Lower lobe of right lung (tissue), 2 donors: ENCODE data around the gene FBN3. TPM values are rescaled to one million over a fixed set of nuclear protein-coding genes. Genes with fewer than 3 reads are reported as not detected.

Experiments
- ATAC-seq, 2 donors: fragments of 200-7000 bp; cut with Tn5 transposase; one replicate each; pipeline ENCODE4 v1.9.1; 2020 to 2022; ENCODE audit warnings: mild to moderate bottlenecking in 2 of 2, moderate library complexity in 2 of 2
- DNase-seq: peaks from one replicate; pipeline ENCODE4 v3.0.0-alpha.2; 2020
- H3K27ac ChIP-seq: fragments of 200-600 bp; one replicate; pipeline ENCODE4 v1.8.0; 2022
- H3K27me3 ChIP-seq: fragments of 200-600 bp; one replicate; pipeline ENCODE4 v1.8.0; 2022; ENCODE audit warnings: low read depth
- H3K36me3 ChIP-seq: fragments of 200-600 bp; one replicate; pipeline ENCODE4 v1.8.0; 2022; ENCODE audit warnings: mild to moderate bottlenecking
- H3K4me1 ChIP-seq: fragments of 200-600 bp; one replicate; pipeline ENCODE4 v1.8.0; 2022
- H3K4me3 ChIP-seq: fragments of 200-600 bp; one replicate; pipeline ENCODE4 v1.8.0; 2022; ENCODE audit warnings: mild to moderate bottlenecking
- H3K9me3 ChIP-seq: fragments of 200-600 bp; one replicate; pipeline ENCODE4 v1.8.0; 2022
- intact Hi-C: fragments of 100-400 bp; cut with DNase I; formaldehyde crosslinking; loops from one replicate; pipeline ENCODE4 v1.11.0; 2022
- total RNA-seq: library from RNA; stranded (reverse); fragmentation: NEBNext Ultra II Directional; extraction: Animal tissue kit (Norgen Biotek cat#: 25700); gene quantifications from one replicate; pipeline ENCODE4 v1.2.1, GENCODE V29; 2021
- TF ChIP-seq, protein P1 (sequence below): fragments of 200-600 bp; IDR thresholded peaks from one replicate; pipeline ENCODE4 v1.8.0; 2022; ENCODE audit warnings: antibody characterized with exemption, mild to moderate bottlenecking
- donor health status: DM: no; HTN: yes; CAD: no; lungs with severe emphysema.

The FBN3 gene
- total RNA-seq, 1 donor from 2014 or later = 7.0 TPM

DNA sequence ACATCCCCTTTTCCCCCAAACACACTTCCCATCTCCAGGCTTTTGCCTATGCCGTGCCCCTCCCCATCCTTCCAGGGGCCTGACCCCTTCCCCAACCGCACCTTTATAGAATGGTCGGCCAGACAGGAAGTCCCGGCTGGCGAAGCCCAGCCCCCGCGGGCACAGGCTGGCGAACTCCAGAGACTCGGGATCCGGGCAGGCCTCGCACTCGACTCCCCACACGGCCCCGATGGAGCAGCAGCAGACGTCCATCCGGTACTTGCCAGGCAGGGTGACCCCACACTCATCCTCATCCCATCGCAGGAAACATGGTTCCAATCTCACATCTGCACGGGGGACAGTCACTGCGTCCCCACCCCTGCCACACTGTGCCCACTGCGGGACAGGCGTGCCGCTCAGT lies 25.7 kb downstream of the FBN3 start:
- intact Hi-C loops = no loop called here
- Histone ChIP-seq H3K27ac (no peak overlapping the region), H3K4me1 (no peaks in the 10 kb centered on the region), H3K36me3 (no peaks in the 10 kb centered on the region), H3K4me3 (no peak overlapping the region), H3K9me3 (no peaks in the 10 kb centered on the region), H3K27me3 (no peaks in the 10 kb centered on the region)
- DNase-seq (no peak), ATAC-seq (no peak)
- TF ChIP-seq, protein P1, sequence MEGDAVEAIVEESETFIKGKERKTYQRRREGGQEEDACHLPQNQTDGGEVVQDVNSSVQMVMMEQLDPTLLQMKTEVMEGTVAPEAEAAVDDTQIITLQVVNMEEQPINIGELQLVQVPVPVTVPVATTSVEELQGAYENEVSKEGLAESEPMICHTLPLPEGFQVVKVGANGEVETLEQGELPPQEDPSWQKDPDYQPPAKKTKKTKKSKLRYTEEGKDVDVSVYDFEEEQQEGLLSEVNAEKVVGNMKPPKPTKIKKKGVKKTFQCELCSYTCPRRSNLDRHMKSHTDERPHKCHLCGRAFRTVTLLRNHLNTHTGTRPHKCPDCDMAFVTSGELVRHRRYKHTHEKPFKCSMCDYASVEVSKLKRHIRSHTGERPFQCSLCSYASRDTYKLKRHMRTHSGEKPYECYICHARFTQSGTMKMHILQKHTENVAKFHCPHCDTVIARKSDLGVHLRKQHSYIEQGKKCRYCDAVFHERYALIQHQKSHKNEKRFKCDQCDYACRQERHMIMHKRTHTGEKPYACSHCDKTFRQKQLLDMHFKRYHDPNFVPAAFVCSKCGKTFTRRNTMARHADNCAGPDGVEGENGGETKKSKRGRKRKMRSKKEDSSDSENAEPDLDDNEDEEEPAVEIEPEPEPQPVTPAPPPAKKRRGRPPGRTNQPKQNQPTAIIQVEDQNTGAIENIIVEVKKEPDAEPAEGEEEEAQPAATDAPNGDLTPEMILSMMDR = no peak

DNA sequence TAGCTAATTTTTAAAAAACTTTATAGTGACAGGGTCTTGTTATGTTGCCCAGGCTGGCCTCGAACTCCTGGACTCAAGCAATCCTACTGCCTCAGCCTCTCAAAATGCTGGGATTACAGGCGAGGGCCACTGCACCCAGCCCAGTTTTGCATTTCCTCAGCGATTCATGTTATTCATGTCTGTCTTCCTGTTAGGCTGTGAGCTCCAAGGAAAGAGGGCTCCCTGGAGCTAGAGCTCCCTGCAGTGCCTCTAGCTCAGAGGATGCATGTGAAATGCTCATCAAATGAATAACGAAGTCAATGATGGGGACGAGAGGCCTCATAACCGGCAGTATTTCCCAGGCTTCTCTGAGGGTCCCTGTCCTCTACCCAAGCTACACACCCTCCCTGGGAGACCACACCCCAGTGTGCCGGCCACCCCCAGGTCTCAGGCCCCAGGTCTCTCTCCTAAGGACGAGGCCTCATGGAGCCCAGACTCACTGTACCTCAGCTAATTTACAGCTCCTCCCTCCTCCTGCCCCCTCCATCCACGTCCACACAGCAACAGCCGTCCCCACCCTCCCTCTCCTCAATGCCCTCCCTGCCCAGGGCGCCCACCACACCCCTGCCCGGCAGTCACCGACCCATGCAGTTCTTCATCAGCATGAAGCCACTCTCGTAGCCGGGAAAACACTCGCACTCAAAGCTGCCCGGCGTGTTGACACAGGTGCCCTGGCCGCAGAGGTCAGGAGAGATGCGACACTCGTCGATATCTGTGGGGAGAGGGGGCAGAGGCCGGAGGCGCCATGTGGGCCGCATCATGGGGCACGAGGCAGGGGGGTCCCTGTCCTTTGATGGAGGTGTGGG lies 28.5 kb downstream of the FBN3 start:
- no peaks in the 10 kb centered on the region for H3K36me3 ChIP-seq
- intact Hi-C loops = no loop called here
- no peaks in the 10 kb centered on the region for H3K4me1 ChIP-seq
- no peaks in the 10 kb centered on the region for H3K9me3 ChIP-seq
- no peaks in the 10 kb centered on the region for H3K27me3 ChIP-seq
- ATAC-seq (no peak), DNase-seq (no peak)
- TF ChIP-seq, protein P1 = no peak
- no peak overlapping the region for H3K4me3 ChIP-seq
- H3K27ac ChIP-seq = no peak overlapping the region

DNA sequence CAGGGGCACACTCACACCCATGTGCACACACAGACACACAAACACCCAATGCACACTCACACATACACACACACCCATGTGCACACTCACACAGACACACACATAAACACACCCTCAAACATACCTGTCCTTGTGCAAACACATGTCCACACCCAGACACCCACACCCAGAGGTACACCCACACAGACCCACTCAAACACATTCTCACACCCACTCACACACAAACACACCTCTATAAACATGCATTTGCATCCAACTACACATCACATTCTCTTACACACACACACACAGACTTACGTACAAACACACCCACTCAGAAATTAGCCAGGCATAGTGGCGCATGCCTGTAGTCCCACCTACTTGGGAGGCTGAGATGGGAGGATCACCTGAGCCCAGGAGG lies 31.4 kb downstream of the FBN3 start:
- Histone ChIP-seq H3K27ac (no peak overlapping the region), H3K4me3 (no peak overlapping the region), H3K9me3 (no peaks in the 10 kb centered on the region), H3K4me1 (no peaks in the 10 kb centered on the region), H3K36me3 (no peaks in the 10 kb centered on the region), H3K27me3 (no peaks in the 10 kb centered on the region)
- intact Hi-C loops = no loop called here
- no peak for ATAC-seq
- TF ChIP-seq, protein P1 = no peak
- DNase-seq = no peak

DNA sequence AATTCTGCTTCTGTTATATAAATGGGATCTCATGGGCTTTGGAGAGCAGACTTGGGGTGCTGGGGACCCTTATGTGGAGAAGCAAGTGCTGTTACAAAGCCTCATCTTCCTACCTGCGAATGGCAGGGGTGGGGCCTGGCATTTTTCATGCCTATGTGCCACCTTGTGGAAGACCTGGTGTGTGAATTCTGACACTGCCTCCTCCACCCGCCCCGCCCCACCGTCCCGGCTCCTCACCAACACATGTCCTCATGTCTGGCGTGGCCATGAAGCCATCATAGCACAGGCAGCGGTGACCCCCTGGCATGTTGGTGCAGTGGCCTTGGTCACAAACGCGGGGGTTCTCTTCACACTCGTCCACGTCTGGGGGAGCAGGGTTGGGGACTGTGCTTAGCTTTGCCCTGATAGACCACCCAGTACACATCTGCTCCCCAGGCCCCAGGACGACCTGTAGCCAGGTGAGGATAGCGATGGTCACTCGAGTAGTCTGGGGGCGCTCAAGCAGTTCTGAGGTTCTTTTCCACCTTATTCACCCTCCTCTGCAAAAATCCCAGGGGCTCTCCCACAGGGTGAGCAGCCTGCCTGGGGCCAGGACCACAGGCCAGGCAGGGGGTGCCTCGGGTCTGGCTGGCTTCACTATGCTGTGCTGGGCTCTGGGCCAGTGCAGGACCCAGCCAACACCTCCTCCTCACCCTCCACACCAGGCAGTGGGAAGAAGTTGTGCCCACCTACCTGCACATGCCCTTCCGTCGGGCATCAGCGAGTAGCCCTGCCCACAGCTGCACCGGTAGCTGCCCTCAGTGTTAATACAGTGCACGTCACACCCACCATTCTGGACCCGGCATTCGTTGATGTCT lies 32.7 kb downstream of the FBN3 start:
- Histone ChIP-seq H3K27me3 (no peaks in the 10 kb centered on the region), H3K4me3 (no peak overlapping the region), H3K27ac (no peak overlapping the region), H3K4me1 (no peaks in the 10 kb centered on the region), H3K9me3 (no peaks in the 10 kb centered on the region), H3K36me3 (no peaks in the 10 kb centered on the region)
- TF ChIP-seq, protein P1 = no peak
- intact Hi-C loops = no loop called here
- no peak for ATAC-seq
- no peak for DNase-seq

DNA sequence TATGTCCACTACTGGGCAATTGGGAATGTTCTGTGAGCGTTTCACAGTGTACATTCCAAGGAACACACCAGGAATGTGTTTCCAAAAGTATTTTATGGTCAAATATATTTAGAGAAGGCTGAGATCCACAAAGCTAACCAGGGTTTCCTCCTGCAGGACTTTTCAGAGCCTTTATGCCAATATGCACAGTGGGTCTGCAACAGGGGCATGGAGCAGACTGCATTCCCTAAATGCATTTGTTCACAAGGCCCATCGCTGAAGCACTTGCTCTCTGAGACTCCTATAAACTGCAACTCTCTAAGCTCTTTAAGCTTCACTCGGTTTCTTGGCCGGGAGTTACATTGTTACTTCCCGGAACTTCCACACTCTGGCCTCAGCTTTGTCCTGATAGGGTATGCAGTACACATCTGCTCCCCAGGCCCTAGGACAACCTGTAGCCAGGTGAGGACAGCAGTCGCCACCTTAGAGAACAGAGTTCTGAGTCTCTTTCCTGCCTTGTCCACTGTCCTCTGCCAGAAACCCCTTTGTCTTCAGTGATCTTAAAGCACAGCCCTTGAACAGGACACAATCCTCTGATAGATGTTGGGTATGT lies 33.5 kb downstream of the FBN3 start:
- H3K9me3 ChIP-seq = no peaks in the 10 kb centered on the region
- no peak for ATAC-seq
- TF ChIP-seq, protein P1 = no peak
- H3K27ac ChIP-seq = no peak overlapping the region
- no peaks in the 10 kb centered on the region for H3K4me1 ChIP-seq
- DNase-seq = no peak
- H3K27me3 ChIP-seq = no peaks in the 10 kb centered on the region
- no peaks in the 10 kb centered on the region for H3K36me3 ChIP-seq
- intact Hi-C loops = no loop called here
- no peak overlapping the region for H3K4me3 ChIP-seq
